HG02678 (cell line): ENCODE results near the gene C20orf141.
"Not testable (repeated sequence)": the region's sequence is repeated elsewhere in the genome, so short reads cannot be mapped to it uniquely, and the experiment has no call there.

Source experiments
- ATAC-seq: cut with Tn5 transposase; IDR thresholded peaks from one replicate; pipeline ENCODE4 v1.9.1; 2021; ENCODE audit warnings: mild to moderate bottlenecking, moderate library complexity; ENCODE audit not compliant: unreplicated experiment

C20orf141 gene

GRCh38 chr20:2814587-2815051, at the start of gene C20orf141:
Gene C20orf141, plus strand, starts transcription at chr20:2814987. Its CDS starts 198 bp downstream, at chr20:2815185.
- ATAC-seq, result no peak

- ATAC-seq, result no peak
Observed at GRCh38 chr20:2767768-2768631, 46.8 kb upstream of the C20orf141 start.

- ATAC-seq, result no peak
Observed at GRCh38 chr20:2768632-2769015, 46.2 kb upstream of the C20orf141 start.

- not testable (repeated sequence) for ATAC-seq
Observed at GRCh38 chr20:2770091-2770490, 44.7 kb upstream of the C20orf141 start.

- ATAC-seq, result no peak
Observed at GRCh38 chr20:2771631-2772080, 43.1 kb upstream of the C20orf141 start.

GRCh38 chr20:2773812-2774211, 41.0 kb upstream of the C20orf141 start:
- ATAC-seq, result no peak

- no peak for ATAC-seq
Observed at GRCh38 chr20:2775139-2775538, 39.6 kb upstream of the C20orf141 start.

- ATAC-seq, result no peak
Observed at GRCh38 chr20:2778602-2779321, 36.0 kb upstream of the C20orf141 start.

GRCh38 chr20:2780948-2781347, 33.8 kb upstream of the C20orf141 start:
- ATAC-seq, result no peak

- no peak for ATAC-seq
Observed at GRCh38 chr20:2783908-2784566, 30.8 kb upstream of the C20orf141 start.

- no peak for ATAC-seq
Observed at GRCh38 chr20:2793471-2793870, 21.3 kb upstream of the C20orf141 start.

- ATAC-seq, result no peak
Observed at GRCh38 chr20:2794202-2794748, 20.5 kb upstream of the C20orf141 start.

- no peak for ATAC-seq
Observed at GRCh38 chr20:2794866-2795447, 19.8 kb upstream of the C20orf141 start.

- no peak for ATAC-seq
Observed at GRCh38 chr20:2795451-2795850, 19.3 kb upstream of the C20orf141 start.

- no peak for ATAC-seq
Observed at GRCh38 chr20:2796011-2796660, 18.7 kb upstream of the C20orf141 start.

GRCh38 chr20:2797136-2797983, 17.4 kb upstream of the C20orf141 start:
- ATAC-seq, result no peak

GRCh38 chr20:2798095-2798805, 16.5 kb upstream of the C20orf141 start:
- no peak for ATAC-seq

- no peak for ATAC-seq
Observed at GRCh38 chr20:2798814-2799213, 16.0 kb upstream of the C20orf141 start.

- no peak for ATAC-seq
Observed at GRCh38 chr20:2799271-2799670, 15.5 kb upstream of the C20orf141 start.
